HEK293 (cell line): ENCODE results near the gene ZNF236.

Experiments used
- CTCF ChIA-PET: fragments of 350-600 bp; formaldehyde crosslinking; extraction: SDS; loops from one replicate; lab custom pipeline; 2021; ENCODE audit warnings: antibody characterized with exemption; lab: Yijun Ruan, JAX
- POLR2A ChIA-PET: fragments of 300-600 bp; formaldehyde crosslinking; extraction: SDS; loops from one replicate; lab custom pipeline; 2020; ENCODE audit warnings: antibody characterized with exemption, inconsistent platforms; lab: Yijun Ruan, JAX
- H3K27ac ChIP-seq: fragments of 200-500 bp; sonication (Bioruptor generic); 2 replicates; pipeline ENCODE4 v1.5.1; 2014; ENCODE audit warnings: low read depth, low read length, control low read depth, inconsistent platforms; ENCODE audit errors: extremely low read depth
- H3K36me3 ChIP-seq, 2 experiments: fragments of 200-500 bp in 1 of 2; sonication (Bioruptor generic) in 1 of 2; 1 replicate in 1 of 2; 2 replicates in 1 of 2; pipeline ENCODE4 v1.5.1; 2014 to 2017; ENCODE audit warnings: inconsistent platforms in 2 of 2, low read length in 2 of 2; ENCODE audit not compliant: control insufficient read depth in 2 of 2, insufficient read depth in 1 of 2
- H3K4me1 ChIP-seq: fragments of 200-500 bp; sonication (Bioruptor generic); 2 replicates; pipeline ENCODE4 v1.5.1; 2014; ENCODE audit warnings: mild to moderate bottlenecking, low read length, inconsistent platforms; ENCODE audit not compliant: control insufficient read depth, insufficient read depth
- H3K4me3 ChIP-seq: 2 replicates; pipeline ENCODE4 v1.5.1; 2011; ENCODE audit warnings: low read depth, mild to moderate bottlenecking, control low read depth, low read length, moderate library complexity
- H3K9me3 ChIP-seq: fragments of 200-500 bp; sonication (Bioruptor generic); 2 replicates; pipeline ENCODE4 v1.5.1; 2014; ENCODE audit warnings: low read depth, low read length, inconsistent platforms; ENCODE audit not compliant: control insufficient read depth, insufficient read depth
- GFI1B ChIP-seq: fragments of 450-650 bp; formaldehyde crosslinking; IDR thresholded peaks from 2 replicates; pipeline ENCODE4 v1.5.1; 2016; ENCODE audit warnings: missing biosample characterization, missing genetic modification characterization
- GLIS2 ChIP-seq: fragments of 450-650 bp; formaldehyde crosslinking; IDR thresholded peaks from 2 replicates; pipeline ENCODE4 v1.5.1; 2016; ENCODE audit warnings: missing biosample characterization, missing genetic modification characterization
- INSM2 ChIP-seq: fragments of 450-650 bp; formaldehyde crosslinking; IDR thresholded peaks from 2 replicates; pipeline ENCODE4 v1.5.1; 2016; ENCODE audit warnings: missing biosample characterization, missing genetic modification characterization
- MEIS1 ChIP-seq: sonication (generic); formaldehyde crosslinking; IDR thresholded peaks from 2 replicates; pipeline ENCODE4 v1.8.1; 2022; ENCODE audit warnings: missing genetic modification reagents, mild to moderate bottlenecking, borderline replicate concordance
- SCRT1 ChIP-seq: fragments of 450-650 bp; formaldehyde crosslinking; IDR thresholded peaks from 2 replicates; pipeline ENCODE4 v1.5.1; 2016; ENCODE audit warnings: missing biosample characterization, missing genetic modification characterization, borderline replicate concordance
- SP3 ChIP-seq: fragments of 450-650 bp; formaldehyde crosslinking; IDR thresholded peaks from 2 replicates; pipeline ENCODE4 v1.5.1; 2016; ENCODE audit warnings: missing biosample characterization, missing genetic modification characterization
- ZBTB44 ChIP-seq: fragments of 450-650 bp; IDR thresholded peaks from 2 replicates; pipeline ENCODE4 v1.5.1; 2018; ENCODE audit warnings: missing biosample characterization, mild to moderate bottlenecking, missing genetic modification characterization
- ZFP3 ChIP-seq: fragments of 450-650 bp; formaldehyde crosslinking; IDR thresholded peaks from 2 replicates; pipeline ENCODE4 v1.5.1; 2016; ENCODE audit warnings: low read depth, missing biosample characterization, missing genetic modification characterization
- ZFP37 ChIP-seq: fragments of 450-650 bp; formaldehyde crosslinking; IDR thresholded peaks from 2 replicates; pipeline ENCODE4 v1.5.1; 2016; ENCODE audit warnings: missing biosample characterization, missing genetic modification characterization
- ZNF121 ChIP-seq: fragments of 450-650 bp; formaldehyde crosslinking; IDR thresholded peaks from 2 replicates; pipeline ENCODE4 v1.5.1; 2016; ENCODE audit warnings: missing biosample characterization, missing genetic modification characterization
- ZNF132 ChIP-seq: fragments of 450-650 bp; formaldehyde crosslinking; IDR thresholded peaks from 2 replicates; pipeline ENCODE4 v1.5.1; 2017; ENCODE audit warnings: missing biosample characterization, missing genetic modification characterization, borderline replicate concordance
- ZNF19 ChIP-seq: fragments of 450-650 bp; formaldehyde crosslinking; IDR thresholded peaks from 2 replicates; pipeline ENCODE4; 2016; ENCODE audit warnings: missing biosample characterization, missing genetic modification characterization, low read depth
- ZNF354C ChIP-seq: fragments of 450-650 bp; formaldehyde crosslinking; IDR thresholded peaks from 2 replicates; pipeline ENCODE4 v1.5.1; 2016; ENCODE audit warnings: missing biosample characterization, missing genetic modification characterization, low read depth, borderline replicate concordance
- ZNF366 ChIP-seq: fragments of 450-650 bp; formaldehyde crosslinking; conservative IDR thresholded peaks from 2 replicates; pipeline ENCODE4 v1.5.1; 2016; ENCODE audit warnings: missing biosample characterization, missing genetic modification characterization
- ZNF37A ChIP-seq: fragments of 450-650 bp; IDR thresholded peaks from 2 replicates; pipeline ENCODE4 v1.5.1; 2018; ENCODE audit warnings: missing biosample characterization, missing genetic modification characterization
- ZNF391 ChIP-seq: fragments of 450-650 bp; formaldehyde crosslinking; IDR thresholded peaks from 2 replicates; pipeline ENCODE4 v1.5.1; 2016; ENCODE audit warnings: low read depth, missing biosample characterization, missing genetic modification characterization, borderline replicate concordance
- ZNF510 ChIP-seq: fragments of 450-650 bp; formaldehyde crosslinking; IDR thresholded peaks from 2 replicates; pipeline ENCODE4 v1.5.1; 2018; ENCODE audit warnings: mild to moderate bottlenecking, missing genetic modification characterization, missing biosample characterization; ENCODE audit not compliant: insufficient replicate concordance
- ZNF555 ChIP-seq: fragments of 450-650 bp; formaldehyde crosslinking; conservative IDR thresholded peaks from 2 replicates; pipeline ENCODE4 v1.5.1; 2017; ENCODE audit warnings: missing biosample characterization, mild to moderate bottlenecking, missing genetic modification characterization, inconsistent platforms
- ZNF558 ChIP-seq: fragments of 450-650 bp; formaldehyde crosslinking; IDR thresholded peaks from 2 replicates; pipeline ENCODE4 v1.5.1; 2016; ENCODE audit warnings: missing biosample characterization, missing genetic modification characterization
- ZNF677 ChIP-seq: fragments of 450-650 bp; IDR thresholded peaks from 2 replicates; pipeline ENCODE4 v1.5.0; 2018; ENCODE audit warnings: missing biosample characterization, mild to moderate bottlenecking, missing genetic modification characterization, moderate library complexity
- ZNF776 ChIP-seq: fragments of 450-650 bp; formaldehyde crosslinking; IDR thresholded peaks from 2 replicates; pipeline ENCODE4 v1.5.0; 2017; ENCODE audit warnings: missing biosample characterization, missing genetic modification characterization, borderline replicate concordance
- TF ChIP-seq, protein P1 (sequence below): fragments of 450-650 bp; formaldehyde crosslinking; IDR thresholded peaks from 2 replicates; pipeline ENCODE4 v1.5.1; 2016; ENCODE audit warnings: missing biosample characterization, missing genetic modification characterization
- TF ChIP-seq, protein P2 (sequence below): fragments of 450-650 bp; formaldehyde crosslinking; conservative IDR thresholded peaks from 2 replicates; pipeline ENCODE4 v1.5.1; 2016; ENCODE audit warnings: low read depth, missing biosample characterization, missing genetic modification characterization

ZNF236 gene

DNA sequence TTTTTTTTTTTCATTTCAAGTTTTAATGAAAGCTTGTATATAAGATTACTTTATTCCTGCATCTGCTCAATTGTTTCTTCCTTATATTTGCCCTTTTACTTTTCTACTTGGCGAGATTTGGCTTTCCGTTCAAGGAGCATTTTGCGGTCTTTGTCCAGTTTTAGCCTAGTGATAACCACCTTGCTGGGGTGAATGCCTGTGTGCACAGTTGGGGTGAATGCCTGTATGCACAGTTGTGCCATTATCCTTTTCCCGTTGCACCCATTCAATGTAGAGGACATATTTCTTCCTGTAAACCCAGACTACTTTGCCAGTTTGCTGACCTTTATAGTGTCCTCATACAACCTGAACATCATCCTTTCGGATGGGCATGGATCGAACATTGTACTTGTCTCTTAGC, 12.0 kb downstream of the ZNF236 start:
- POLR2A ChIA-PET = no interaction called here
- no peaks in the 10 kb centered on the region; a peak in 1 of 3 replicates for H3K36me3 ChIP-seq
- no peak overlapping the region for H3K27ac ChIP-seq
- no peak overlapping the region for H3K4me3 ChIP-seq
- CTCF ChIA-PET = interaction anchor here (1.4 kb wide), 1 partner anchor 32 kb away, joined by 7 read pairs; no protein-coding TSS in a partner anchor
- TF ChIP-seq ZFP3 (tag by site-specific recombination) (no peak), ZNF121 (no peak), ZNF37A (tag by site-specific recombination) (no peak), ZBTB44 (tag by site-specific recombination) (no peak), ZNF555 (tag by site-specific recombination) (no peak), GLIS2 (no peak), ZNF132 (tag by site-specific recombination) (no peak), ZNF558 (tag by site-specific recombination) (no peak), ZNF677 (tag by site-specific recombination) (no peak), SP3 (tag by site-specific recombination) (no peak)
- TF ChIP-seq, protein P1, sequence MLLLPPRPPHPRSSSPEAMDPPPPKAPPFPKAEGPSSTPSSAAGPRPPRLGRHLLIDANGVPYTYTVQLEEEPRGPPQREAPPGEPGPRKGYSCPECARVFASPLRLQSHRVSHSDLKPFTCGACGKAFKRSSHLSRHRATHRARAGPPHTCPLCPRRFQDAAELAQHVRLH (tag by site-specific recombination) = no peak
- peaks cover 18% of the 10 kb centered on the region for H3K4me1 ChIP-seq
- no peaks in the 10 kb centered on the region for H3K9me3 ChIP-seq

DNA sequence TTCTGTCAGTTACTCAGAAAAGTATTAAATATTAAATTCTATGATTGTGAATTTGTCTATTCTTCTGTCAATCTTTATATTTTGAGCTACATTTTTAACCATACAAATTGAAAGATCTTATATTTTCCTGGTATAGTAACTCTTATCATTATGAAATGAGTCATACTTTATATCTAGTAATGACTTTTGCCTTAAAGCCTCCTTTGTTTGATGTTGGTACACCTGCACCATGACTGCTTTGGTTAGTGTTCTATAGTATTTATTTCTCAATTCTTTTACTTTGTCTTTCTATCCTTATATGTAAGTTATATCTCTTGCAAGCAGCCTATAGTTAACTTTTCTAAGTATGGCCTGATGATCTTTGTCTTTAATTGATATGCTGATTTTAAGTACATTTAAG, 13.0 kb downstream of the ZNF236 start:
- H3K4me3 ChIP-seq = no peak overlapping the region
- peaks cover 20% of the 10 kb centered on the region for H3K4me1 ChIP-seq
- CTCF ChIA-PET = interaction anchor here (0.7 to 1.4 kb wide), 2 partner anchors 33 to 530 kb away, joined by 3 to 7 read pairs; no protein-coding TSS in a partner anchor
- no peaks in the 10 kb centered on the region; a peak in 1 of 3 replicates for H3K36me3 ChIP-seq
- POLR2A ChIA-PET = no interaction called here
- H3K9me3 ChIP-seq = no peaks in the 10 kb centered on the region
- H3K27ac ChIP-seq = no peak overlapping the region
- no peak for TF ChIP-seq ZNF391 (tag by site-specific recombination)
- TF ChIP-seq ZNF776 (tag by site-specific recombination) = no peak
- no peak for TF ChIP-seq ZNF354C (tag by site-specific recombination)
- no peak for TF ChIP-seq ZNF366 (tag by site-specific recombination)

DNA sequence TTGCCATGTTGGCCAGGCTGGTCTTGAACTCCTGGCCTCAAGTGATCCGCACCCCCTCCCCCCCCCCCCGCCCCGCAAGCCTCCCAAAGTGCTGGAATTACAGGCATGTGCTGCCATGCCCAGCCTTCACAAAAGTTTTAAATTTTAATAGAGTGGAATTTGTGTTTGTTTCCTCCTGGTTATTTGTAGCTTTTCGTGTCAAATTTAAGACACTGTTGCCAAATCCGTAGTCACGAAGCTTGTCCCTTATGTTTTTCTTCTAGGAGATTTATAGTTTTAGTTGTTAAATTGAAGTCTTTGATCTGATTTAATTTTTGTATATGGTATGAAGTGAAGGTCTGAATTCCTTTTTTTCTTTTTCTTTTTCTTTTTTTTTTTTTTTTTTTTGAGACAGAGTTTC, 14.7 kb downstream of the ZNF236 start:
- peaks cover 20% of the 10 kb centered on the region for H3K4me1 ChIP-seq
- CTCF ChIA-PET = interaction anchor here (2.8 kb wide), 1 partner anchor 34 kb away, joined by 17 read pairs; no protein-coding TSS in a partner anchor
- POLR2A ChIA-PET = no interaction called here

More for the DNA sequence above, 14.7 kb downstream of the ZNF236 start:
- Histone ChIP-seq H3K4me3 (no peak overlapping the region), H3K36me3 (no peaks in the 10 kb centered on the region; a peak in 1 of 3 replicates), H3K9me3 (no peaks in the 10 kb centered on the region)
- TF ChIP-seq ZNF510 = no peak
- TF ChIP-seq MEIS1 = no peak
- TF ChIP-seq, protein P2, sequence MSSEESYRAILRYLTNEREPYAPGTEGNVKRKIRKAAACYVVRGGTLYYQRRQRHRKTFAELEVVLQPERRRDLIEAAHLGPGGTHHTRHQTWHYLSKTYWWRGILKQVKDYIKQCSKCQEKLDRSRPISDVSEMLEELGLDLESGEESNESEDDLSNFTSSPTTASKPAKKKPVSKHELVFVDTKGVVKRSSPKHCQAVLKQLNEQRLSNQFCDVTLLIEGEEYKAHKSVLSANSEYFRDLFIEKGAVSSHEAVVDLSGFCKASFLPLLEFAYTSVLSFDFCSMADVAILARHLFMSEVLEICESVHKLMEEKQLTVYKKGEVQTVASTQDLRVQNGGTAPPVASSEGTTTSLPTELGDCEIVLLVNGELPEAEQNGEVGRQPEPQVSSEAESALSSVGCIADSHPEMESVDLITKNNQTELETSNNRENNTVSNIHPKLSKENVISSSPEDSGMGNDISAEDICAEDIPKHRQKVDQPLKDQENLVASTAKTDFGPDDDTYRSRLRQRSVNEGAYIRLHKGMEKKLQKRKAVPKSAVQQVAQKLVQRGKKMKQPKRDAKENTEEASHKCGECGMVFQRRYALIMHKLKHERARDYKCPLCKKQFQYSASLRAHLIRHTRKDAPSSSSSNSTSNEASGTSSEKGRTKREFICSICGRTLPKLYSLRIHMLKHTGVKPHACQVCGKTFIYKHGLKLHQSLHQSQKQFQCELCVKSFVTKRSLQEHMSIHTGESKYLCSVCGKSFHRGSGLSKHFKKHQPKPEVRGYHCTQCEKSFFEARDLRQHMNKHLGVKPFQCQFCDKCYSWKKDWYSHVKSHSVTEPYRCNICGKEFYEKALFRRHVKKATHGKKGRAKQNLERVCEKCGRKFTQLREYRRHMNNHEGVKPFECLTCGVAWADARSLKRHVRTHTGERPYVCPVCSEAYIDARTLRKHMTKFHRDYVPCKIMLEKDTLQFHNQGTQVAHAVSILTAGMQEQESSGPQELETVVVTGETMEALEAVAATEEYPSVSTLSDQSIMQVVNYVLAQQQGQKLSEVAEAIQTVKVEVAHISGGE (tag by site-specific recombination) = no peak
- TF ChIP-seq GFI1B = no peak
- TF ChIP-seq INSM2 (tag by site-specific recombination) = no peak
- TF ChIP-seq SCRT1 = no peak
- no peak for TF ChIP-seq ZNF19 (tag by site-specific recombination)
- TF ChIP-seq ZFP37 (tag by site-specific recombination) = no peak
- TF ChIP-seq, all 188 proteins: peak for 0
- H3K27ac ChIP-seq = no peak overlapping the region
